IPS-NIHi7 (cell line): ENCODE results near the gene KDM4B.
"Not testable (repeated sequence)": the region's sequence is repeated elsewhere in the genome, so short reads cannot be mapped to it uniquely, and the experiment has no call there.

Source experiments
- DNase-seq: peaks from one replicate; pipeline ENCODE4 v3.0.0; 2012; ENCODE audit warnings: mixed read lengths; ENCODE audit errors: extremely low spot score

KDM4B gene

DNA sequence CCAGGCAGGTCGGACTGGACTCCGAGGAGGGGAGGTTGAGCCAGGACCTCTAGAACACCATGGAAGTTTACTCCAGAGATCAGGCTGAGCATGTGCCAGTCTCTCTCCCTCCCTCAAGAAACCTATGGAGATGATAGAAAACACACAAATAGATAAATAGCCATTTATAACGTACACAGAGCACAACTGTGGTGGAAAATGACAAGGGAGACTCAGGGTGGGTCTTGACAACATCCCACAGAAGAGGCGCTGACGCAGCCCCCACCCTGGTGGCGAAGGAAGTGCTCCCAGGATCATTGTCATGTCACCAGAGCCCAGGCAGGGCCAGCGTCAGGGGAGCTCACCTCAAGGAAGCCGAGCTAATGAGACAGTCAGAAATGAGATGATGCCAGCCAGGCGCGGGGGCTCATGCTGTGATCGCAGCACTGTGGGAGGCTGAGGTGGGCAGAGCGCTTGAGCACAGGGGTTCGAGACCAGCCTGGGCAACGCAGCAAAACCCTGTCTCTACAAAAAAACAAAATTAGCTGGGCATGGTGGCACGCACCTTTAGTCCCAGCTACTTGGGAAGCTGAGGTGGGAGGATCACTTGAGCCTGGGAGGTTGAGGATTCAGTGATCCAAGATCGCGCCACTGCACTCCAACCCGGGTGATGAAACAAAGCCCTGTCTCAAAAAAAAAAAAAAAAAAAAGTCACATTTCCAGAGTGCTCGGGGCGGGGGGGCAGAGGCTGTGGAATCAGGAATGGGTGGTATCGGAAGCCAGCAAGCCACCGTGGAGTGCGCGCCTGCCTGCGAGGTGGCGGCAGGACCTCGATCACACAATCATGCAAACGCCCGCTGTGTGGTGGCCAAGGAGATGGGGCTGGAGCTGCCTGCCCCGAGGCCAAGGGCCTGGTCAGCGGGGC, 178.4 kb downstream of the KDM4B start:
- DNase-seq, result no peak

DNA sequence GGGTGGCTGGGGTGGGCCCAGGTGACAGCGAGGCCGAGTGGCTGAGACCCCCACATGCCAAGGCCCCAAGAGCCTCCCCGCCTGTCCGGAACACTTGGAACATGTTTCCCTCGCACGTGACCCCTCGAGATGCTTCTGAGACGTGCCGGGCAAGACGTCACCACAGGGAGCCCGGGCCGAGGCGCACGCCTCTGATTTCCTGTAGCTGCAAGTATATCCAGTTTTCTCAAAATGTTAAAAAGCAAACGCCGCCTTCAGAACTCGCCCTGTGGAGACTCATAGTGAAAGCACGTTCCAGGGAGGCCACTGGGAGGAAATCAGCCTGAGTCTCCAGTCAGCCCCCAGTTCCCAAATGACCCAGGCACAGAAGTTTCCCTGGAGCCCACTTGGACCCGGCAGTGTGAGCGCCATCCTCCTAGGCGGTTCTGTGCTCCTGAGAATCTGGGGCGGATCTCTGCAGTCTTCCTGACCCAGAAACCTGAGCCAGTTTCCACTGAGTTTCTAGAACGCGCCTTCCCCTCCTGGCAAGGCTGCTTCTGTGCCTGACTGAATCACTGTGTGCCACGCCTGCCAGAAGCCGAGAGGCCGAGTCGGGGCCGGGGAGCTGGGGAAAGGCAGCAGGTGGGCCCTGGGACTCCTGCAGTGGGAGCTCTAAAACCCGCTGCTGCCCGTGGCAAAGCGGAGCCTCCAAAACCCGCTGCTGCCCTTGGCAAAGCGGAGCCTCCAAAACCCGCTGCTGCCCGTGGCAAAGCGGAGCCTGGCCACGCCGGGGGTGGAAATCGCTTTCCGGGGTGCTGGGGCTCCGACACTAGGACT, 179.3 kb downstream of the KDM4B start:
- no peak for DNase-seq

DNA sequence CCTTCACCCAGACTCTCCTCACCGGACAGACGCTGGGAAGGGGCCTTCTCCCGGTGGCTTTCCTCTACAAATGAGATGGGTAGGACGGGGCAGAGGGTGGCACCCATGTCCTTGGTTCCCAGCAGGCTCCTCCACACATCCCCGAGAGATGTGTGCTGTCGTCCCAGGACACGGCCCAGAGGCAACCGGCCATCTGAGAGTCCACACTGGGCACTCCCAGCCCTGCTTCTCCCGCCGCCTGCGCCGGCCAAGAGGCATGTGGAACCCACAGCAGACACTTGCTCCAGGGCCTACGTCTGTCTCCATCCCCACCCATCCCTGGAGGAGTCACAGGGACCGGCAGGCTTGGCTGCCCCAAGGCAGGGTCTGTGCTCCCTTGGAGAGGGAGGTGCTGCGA, 179.9 kb downstream of the KDM4B start:
- no peak for DNase-seq

DNA sequence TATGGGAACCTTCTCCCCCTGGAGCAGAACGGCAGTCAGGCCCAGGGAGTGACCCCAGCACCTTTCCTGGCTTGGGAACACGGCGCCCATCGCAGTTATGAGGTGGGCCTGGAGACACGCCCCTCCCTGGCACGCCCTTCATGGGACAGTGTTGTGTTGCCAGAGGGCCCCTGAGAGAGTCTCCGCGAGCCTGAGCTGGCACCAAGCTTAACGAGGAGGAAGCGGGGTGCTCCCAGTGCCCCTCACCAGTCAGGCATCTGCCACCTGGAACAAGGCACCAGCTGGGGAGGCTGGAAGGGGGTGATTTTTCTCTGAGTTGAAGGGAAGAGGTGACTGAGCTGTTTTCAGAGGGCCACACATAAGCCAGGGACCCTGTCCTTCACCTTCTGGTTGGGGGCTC, 180.6 kb downstream of the KDM4B start:
- no peak for DNase-seq

DNA sequence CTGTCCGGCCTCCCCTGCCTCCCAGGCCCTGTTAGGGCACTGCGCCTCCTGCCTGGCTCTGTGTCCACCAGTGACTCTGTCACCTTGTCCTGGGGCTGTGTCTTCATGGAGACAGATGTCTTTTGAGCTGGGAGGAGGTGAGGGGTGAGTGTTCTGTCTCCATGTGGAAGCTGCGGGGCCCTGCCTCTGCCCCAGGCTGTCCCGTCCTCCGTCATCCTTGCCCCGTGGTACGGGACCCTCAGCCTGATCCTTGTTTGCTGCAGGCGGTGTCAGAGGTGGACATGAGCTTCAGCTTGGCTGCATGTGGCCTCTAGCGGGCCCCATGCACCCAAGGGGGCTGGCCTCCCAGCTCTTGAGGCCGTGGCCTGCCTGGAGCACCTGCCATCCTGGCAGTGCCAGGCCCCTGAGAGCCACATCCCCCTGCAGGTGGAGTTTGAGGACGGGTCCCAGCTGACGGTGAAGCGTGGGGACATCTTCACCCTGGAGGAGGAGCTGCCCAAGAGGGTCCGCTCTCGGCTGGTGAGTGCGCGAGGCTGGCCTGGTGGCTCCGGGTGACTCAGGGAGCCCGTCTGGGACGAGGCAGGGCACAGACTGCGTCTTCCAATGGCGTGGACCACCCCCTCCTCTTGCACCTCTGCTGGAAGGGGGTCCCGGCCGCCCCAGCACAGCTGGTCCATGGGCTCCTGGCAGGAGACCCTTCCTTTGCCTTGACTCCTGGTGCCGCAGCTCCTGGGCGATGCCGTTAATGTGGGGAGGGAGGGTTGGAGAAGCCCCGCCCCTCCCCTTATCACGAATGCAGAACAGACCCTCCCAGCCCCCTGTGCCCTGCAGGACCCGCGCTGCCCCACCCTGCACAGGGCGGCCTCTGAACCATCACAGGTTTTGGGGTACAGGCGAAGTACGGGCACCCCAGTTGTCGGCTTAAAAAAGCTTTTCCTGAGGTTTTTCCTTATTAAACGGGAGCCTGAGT, 181.3 kb downstream of the KDM4B start:
- no peak for DNase-seq

DNA sequence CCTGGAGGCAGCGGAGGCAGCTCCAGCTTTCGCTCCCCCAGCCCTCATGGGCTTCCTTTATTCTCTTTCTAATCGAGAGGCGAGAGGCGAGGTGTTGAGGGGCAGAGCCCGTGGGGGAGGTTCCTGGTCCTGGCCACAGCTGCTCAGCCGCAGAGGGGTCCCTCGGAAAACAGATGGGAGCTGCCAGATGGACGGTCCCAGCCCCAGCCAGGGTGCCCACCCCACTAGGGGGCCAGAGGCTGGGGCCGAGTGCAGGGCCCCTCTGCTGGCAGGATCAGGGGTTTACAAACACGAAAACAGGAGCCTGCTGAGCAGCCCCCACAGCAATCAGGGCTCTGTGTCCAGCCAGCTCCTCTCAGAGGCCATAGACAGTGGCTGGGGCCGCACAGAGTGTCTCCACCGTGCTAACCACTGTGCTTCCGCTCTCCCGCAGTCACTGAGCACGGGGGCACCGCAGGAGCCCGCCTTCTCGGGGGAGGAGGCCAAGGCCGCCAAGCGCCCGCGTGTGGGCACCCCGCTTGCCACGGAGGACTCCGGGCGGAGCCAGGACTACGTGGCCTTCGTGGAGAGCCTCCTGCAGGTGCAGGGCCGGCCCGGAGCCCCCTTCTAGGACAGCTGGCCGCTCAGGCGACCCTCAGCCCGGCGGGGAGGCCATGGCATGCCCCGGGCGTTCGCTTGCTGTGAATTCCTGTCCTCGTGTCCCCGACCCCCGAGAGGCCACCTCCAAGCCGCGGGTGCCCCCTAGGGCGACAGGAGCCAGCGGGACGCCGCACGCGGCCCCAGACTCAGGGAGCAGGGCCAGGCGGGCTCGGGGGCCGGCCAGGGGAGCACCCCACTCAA, 182.2 kb downstream of the KDM4B start:
- peak; percentile 57 for DNase-seq

DNA sequence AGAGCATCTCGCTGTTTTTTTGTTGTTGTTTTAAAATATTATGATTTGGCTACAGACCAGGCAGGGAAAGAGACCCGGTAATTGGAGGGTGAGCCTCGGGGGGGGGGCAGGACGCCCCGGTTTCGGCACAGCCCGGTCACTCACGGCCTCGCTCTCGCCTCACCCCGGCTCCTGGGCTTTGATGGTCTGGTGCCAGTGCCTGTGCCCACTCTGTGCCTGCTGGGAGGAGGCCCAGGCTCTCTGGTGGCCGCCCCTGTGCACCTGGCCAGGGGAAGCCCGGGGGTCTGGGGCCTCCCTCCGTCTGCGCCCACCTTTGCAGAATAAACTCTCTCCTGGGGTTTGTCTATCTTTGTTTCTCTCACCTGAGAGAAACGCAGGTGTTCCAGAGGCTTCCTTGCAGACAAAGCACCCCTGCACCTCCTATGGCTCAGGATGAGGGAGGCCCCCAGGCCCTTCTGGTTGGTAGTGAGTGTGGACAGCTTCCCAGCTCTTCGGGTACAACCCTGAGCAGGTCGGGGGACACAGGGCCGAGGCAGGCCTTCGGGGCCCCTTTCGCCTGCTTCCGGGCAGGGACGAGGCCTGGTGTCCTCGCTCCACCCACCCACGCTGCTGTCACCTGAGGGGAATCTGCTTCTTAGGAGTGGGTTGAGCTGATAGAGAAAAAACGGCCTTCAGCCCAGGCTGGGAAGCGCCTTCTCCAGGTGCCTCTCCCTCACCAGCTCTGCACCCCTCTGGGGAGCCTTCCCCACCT, 183.3 kb downstream of the KDM4B start:
- no peak for DNase-seq

DNA sequence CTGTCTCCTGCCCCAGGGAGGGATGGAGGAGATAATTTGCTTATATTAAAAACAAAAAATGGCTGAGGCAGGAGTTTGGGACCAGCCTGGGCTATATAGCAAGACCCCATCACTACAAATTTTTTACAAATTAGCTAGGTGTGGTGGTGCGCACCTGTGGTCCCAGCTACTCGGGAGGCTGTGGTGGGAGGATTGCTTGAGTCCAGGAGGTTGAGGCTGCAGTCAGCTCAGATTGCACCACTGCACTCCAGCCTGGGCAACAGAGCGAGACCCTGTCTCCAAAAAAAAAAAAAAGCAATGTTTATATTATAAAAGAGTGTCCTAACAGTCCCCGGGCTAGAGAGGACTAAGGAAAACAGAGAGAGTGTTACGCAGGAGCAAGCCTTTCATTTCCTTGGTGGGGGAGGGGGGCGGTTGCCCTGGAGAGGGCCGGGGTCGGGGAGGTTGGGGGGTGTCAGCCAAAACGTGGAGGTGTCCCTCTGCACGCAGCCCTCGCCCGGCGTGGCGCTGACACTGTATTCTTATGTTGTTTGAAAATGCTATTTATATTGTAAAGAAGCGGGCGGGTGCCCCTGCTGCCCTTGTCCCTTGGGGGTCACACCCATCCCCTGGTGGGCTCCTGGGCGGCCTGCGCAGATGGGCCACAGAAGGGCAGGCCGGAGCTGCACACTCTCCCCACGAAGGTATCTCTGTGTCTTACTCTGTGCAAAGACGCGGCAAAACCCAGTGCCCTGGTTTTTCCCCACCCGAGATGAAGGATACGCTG, 184.0 kb downstream of the KDM4B start:
- DNase-seq, result no peak

DNA sequence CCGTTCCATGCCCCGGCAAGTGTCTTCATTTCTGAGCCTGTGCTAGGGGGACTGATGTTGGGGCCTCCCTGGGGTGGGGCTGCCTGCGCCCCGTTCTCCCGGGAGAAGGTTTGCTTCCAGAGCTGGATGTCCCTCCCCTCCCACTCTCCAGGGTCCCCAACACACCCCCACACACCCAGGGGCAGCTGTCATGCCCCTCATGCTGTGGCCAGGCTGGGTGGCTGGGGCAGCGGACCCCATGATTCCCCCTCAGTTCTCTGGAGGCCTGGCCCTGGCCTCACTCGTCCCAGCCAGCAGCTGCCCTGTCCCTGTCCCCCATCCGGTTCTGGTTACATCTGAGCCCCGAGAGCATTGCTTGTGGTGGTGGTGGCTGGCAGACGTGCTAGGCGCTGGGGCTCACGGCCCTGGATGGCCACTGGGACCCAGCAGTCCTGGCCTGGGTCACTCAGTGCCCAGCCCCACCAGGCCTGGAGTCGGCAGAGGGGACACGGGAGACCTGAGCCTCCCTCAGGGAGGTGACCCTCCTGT, 184.8 kb downstream of the KDM4B start:
- DNase-seq, result no peak

DNA sequence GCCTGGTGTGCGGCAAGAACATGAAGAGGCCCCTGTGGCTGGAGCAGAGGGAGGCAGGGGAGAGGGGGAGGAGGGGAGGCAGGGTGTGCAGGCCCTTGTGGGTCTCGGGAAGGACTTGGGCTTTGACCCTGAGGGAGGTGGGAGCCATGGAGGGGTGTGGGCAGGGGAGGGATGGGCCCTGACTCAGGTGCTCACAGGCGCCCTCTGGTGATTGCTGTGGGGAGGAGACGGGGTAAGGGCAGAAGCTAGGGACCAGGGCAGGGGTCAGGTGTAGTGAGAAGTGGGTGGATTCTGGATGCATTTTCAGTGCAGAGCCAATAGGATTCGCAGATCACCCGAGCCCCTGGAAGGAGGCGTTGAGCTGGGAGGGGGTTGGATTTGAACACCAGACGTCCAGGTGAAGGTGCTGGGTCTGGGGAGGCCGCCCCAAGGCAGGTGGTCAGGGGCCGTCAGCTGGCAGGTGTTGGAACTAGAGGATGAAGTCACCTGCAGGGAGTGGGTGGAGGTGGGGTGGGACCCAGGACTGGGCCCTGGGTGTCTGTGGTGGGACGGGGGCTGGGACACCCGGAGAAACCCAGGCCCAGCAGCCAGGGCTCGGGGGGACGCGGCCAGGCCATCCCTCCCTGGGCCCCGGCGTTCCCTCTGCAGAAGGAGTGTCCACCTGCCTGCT, 185.4 kb downstream of the KDM4B start:
- peak; percentile 82 for DNase-seq

DNA sequence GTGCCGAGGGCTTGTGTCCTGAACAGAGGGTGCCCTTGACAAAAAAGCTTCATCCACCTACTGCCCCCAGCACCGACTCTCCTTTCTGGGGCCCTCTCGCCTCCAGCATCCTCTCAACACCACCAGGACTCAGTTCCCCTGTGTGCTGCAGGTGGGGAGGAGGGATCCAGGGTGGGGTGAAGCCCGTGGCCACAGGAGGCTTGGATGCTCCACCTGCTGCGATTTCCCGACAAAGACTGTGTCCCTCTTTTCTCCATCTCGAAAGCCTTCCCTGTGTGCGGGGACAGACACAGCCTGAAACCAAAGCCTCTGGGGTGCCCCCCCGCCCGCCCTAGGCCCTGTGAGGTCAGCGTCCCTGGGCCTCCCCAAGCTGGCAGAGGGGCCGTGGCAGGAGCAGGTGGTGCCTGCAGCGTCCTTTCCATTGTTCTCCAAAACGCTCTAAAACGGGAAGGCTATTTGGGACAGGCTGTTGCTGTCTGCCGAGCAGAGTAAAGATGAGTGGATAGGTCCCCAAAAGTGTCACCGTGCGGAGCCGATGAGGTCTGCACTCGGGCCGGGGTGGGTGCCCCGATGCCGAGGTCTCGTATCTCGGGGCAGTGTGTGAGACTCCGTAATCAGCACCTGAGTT, 186.0 kb downstream of the KDM4B start:
- no peak for DNase-seq

DNA sequence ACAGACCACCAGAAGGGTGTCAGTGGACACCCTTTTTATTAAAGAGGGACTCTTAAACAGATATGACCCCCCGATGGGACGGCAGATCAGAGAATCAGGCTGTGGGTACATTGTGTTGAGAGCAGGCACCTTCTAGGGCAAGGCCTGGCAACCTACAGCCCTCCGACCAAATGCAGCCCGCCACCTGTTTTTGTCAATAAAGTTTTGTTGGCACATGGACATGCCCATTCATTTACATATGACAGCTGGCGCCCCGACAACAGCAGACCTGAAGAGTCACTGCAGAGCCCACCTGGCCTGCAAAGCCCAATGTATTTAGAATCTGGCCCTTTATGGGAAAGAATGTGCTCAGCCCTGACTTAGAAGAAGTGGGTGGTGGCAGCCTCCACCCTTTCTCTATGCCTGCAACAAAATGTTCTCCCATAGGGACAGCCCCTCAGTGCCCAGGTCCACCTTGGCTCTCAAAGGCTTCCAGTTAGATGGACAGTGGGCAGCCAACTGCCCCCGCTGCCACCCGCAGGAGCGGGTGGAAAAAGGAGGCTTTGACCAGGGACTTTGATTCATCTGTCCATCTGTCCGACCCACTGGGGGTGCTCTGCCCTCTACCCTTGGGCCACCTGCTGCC, 186.8 kb downstream of the KDM4B start:
- no peak for DNase-seq

DNA sequence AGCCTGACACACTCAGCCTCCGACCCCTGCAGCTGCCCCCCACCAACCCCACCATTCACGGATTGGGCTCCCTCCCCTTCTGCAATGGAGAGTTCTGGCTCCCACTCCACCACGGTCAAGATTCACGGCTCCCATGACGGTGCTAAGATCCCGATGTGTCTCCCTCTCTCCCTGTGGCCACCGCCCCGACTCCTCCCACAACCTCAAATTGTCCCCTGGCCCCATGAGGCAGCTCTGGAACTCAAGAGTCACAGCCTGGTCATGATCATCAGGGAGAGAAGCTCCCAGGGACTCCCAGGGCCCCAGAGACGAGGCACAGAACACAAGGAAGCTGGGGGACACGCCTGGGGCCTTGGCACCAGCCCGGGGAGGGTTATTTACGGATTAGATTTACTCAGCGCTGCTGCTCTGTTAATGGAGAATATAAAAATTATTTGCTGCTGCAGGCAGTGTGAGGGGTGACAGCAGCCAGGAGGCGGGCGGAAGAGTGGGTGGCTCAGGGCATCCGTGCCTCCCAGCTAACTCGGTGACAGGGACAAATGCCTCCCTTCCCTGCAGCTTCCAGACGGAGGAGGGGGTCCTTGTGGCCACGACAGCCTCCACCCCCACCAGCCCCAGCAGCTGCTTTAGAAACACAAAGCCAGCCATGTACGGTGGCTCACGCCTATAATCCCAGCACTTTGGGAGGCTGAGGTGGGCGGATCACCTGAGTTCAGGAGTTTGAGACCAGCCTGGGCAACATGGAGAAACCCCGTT, 187.5 kb downstream of the KDM4B start:
- DNase-seq, result no peak

DNA sequence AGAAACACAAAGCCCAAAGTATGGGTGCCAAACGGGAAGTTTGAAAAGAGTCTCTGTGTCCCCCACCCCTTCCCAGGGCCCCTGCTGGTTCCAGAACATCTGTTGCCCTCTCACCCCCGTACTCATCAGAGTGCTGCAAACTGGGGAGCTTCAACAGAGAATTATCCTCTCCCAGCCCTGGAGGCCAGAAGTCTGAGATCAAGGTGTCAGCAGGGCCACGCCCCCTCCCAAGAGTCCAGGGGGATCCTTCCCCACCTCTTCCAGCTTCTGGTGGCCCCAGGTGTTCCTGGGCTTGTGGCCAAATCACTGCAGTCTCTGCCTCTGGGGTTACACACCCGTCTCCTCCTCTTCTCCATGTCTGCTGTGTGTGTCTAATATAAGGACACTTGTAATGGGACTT, 188.3 kb downstream of the KDM4B start:
- DNase-seq, result no peak

DNA sequence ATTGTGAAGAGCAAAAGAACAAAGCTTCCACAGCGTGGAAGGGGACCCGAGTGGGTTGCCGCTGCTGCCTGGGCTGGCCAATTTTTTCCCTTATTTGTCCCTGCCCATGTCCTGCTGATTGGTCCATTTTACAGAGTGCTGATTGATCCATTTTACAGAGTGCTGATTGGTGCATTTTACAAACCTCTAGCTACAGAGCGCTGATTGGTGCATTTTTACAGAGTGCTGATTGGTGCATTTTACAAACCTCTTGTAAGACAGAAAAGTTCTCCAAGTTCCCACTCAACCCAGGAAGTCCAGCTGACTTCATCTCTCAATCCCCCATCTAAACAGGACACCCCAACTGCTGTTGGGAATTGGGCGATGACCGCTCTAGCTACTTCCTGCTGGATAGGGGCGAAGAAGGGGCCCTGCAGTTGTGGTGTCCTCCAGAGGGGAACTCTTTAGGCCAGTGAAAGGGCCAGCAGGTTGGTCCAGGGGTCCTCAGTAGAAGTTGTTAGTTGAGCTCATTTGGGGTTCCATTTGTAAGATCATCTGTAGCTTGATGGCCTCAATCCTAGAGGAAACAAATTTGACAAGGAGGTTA, 189.7 kb downstream of the KDM4B start:
- not testable (repeated sequence) for DNase-seq

DNA sequence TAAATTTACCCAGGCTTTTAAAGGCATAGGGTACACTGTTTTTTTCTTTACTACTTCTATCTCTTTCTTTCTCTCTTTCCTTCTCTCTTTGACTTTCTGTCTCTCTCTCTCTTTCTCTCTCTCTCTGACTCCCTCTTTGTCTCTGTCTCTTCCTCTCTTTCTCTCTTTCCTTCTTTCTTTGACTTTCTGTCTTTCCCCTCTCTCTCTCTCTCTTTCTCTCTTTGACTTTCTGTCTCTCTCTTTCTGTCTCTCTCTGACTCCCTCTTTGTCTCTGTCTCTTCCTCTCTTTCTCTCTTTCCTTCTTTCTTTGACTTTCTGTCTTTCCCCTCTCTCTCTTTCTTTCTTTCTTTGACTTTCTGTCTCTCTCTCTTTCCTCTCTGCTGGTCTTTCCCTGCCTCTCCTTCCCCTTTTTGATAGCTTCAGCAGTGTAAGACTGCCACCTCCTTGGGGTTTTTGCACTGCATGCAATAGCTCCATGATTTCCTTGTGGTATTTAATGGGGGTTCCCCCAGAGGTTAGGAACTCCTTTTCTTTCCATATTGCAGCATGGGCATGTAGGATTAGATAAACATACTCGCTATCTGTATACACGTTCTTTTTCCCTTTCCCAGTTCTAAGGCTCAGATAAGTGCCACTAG, 191.4 kb downstream of the KDM4B start:
- DNase-seq, result not testable (repeated sequence)
